Suprapubic skin (tissue), 3 donors: Measurements from ENCODE around the gene STKLD1.

ENCODE experiments used
- EP300 ChIP-seq: sonication (generic); formaldehyde crosslinking; IDR thresholded peaks from one replicate; pipeline ENCODE4 v1.6.1; 2017; ENCODE audit warnings: antibody characterized with exemption
- POLR2A ChIP-seq, 2 donors: fragments of 450-650 bp; IDR thresholded peaks; one replicate each; pipeline ENCODE4 v1.6.1; 2017; ENCODE audit warnings: antibody characterized with exemption in 2 of 2, mild to moderate bottlenecking in 2 of 2, moderate library complexity in 2 of 2
- TF ChIP-seq, protein P1 (sequence below), 2 donors: fragments of 200-600 bp in 1 of 2; fragments of 450-650 bp in 1 of 2; sonication (generic) in 1 of 2; IDR thresholded peaks; one replicate each; pipeline ENCODE4 v1.5.1; 2016 to 2019; ENCODE audit warnings: antibody characterized with exemption in 2 of 2, mild to moderate bottlenecking in 1 of 2, moderate library complexity in 1 of 2

DNA sequence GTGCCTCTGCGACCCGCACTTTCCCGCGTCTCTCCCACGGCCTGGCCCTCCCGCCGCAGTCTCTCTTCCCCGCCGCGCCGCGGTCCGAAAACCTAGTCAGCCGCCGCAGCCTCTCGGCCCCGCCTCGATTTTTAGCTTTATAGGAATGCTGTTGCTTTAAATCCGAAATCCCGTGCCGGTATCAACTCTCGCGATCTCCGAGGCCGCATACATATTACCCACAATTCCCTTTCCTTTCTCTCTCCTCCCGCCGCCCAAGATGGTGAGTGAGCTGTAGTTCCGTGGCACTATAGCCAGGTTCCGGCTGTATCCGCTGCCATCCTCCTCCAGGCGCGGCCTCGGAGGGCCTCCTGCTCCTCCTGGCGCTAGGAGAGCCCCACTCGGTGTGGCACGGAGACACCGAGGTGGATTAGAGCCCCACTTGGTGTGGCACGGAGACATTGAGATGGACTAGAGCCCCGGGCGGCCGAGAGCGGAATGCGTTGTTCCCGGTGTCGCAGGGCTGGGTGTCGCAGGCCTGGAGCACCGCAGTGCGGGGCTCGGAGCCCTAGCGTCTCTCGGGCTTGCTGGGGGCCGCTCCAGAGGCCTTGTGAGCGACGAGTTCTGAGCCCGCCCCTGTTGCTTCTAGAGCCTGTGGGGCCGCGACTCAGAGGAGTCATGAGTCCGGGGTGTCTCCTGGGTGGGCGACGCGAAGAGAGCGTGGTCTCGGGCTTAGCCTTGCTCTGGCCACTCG is 28.0 kb upstream of the STKLD1 start, which contains the start of the genes MED22 and RPL7A:
- TF ChIP-seq, protein P1, sequence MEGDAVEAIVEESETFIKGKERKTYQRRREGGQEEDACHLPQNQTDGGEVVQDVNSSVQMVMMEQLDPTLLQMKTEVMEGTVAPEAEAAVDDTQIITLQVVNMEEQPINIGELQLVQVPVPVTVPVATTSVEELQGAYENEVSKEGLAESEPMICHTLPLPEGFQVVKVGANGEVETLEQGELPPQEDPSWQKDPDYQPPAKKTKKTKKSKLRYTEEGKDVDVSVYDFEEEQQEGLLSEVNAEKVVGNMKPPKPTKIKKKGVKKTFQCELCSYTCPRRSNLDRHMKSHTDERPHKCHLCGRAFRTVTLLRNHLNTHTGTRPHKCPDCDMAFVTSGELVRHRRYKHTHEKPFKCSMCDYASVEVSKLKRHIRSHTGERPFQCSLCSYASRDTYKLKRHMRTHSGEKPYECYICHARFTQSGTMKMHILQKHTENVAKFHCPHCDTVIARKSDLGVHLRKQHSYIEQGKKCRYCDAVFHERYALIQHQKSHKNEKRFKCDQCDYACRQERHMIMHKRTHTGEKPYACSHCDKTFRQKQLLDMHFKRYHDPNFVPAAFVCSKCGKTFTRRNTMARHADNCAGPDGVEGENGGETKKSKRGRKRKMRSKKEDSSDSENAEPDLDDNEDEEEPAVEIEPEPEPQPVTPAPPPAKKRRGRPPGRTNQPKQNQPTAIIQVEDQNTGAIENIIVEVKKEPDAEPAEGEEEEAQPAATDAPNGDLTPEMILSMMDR (IDR thresholded peaks at IDR 0.05), result peak in 1 of 2 donors; percentile 15
- TF ChIP-seq EP300, result no peak
- peak; percentile 87 for TF ChIP-seq POLR2A (IDR thresholded peaks at IDR 0.05)
